IPS-11a (cell line): ENCODE measurements around the gene MT1M.
"Not testable (repeated sequence)": the region's sequence is repeated elsewhere in the genome, so short reads cannot be mapped to it uniquely, and the experiment has no call there.

Experiments
- H3K4me3 ChIP-seq: one replicate; pipeline ENCODE4 v1.5.1; 2013; ENCODE audit warnings: low read depth, low read length, control low read depth

MT1M gene

DNA sequence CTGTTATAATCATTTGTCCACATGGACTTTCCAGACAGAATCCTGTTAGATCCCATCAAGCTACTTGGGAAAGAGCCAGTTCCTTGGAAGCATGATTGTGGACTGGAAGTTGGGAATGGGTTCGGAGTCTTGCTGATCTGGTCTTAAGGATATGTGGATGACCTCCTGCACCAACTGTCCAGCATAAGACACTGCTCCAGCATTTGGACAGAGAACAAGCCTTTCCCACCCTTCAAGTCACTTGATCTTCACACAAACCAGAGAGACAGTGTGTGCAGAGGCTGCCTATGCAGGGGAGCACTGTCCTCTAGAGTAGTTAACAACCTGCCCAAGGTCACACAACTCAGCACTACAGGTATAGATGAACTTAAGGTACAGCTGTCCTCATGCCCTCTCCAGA, 13.4 kb downstream of the MT1M start:
- no peak overlapping the region for H3K4me3 ChIP-seq

DNA sequence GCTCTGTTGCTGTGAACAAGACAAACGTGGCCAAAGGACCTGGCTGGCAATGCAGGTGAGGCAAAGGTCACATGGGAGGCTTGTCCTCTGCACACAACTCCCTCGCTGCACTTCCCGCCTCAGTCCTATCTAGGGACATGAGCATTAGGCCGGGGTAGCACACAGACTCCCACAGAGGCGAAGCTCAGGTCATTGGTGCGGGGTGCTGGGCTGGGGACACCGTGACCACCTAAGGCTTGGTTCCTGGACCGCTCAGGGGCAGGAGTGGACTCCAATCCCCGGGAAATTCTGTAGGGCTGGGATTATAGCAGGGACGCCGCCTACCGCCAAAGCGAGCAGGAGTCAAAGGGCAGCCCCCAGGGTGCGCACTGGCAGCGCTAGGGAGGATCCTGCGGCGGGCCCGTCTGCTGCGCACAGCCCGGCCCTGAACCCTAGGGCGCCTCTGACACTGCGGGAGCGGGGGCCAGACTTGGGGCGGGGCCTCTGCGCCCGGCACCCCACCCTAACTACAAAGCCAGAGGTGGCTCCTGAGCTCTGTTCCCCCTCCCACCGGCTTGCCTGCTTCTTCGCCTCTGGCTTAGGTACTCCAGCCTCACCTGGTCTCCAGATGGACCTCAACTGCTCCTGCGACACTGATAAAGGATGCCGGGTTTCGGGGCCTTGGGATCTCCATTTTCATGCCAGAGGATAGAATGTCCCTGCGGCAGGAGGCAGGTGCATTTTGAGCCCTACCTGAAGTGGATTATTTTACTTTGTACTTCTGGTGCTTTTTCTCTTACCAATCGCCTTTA, 15.4 kb downstream of the MT1M start:
- no peak overlapping the region for H3K4me3 ChIP-seq

DNA sequence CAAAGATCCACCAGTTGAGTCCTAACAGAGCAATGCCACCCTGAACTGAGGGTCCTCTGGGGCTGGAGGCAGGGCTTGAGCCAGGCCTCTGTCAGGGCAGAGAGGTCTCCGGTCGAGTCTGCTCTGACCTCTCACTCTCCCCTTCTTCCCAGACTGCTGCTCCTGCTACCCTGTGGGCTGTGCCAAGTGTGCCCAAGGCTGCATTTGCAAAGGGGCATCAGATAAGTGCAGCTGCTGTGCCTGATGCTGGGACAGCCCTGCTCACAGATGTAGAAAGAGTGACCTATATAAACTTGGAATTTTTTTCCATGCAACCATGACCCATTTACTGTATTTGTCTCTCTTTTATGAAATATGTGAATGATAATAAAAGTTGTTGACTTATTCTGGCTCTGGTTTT, 16.8 kb downstream of the MT1M start:
- H3K4me3 ChIP-seq, result no peak overlapping the region

DNA sequence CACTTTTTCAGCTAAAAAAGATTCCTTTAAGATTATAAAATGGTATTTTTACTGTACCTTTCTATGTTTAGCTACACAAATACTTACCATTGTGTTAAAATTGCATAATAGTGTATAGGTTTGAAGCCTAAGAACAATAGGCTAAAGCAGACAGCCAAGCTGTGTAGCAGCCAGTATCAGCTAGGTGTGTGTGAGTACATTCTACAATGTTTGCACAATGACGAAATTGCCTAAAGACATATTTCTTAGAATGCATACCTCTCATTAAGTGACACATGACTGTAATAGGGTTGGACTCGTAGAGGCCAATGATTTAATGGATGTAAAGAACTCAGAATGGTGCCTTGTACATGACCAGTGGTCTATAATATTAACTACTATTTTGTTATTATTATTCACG, 17.4 kb downstream of the MT1M start:
- H3K4me3 ChIP-seq, result no peak overlapping the region

DNA sequence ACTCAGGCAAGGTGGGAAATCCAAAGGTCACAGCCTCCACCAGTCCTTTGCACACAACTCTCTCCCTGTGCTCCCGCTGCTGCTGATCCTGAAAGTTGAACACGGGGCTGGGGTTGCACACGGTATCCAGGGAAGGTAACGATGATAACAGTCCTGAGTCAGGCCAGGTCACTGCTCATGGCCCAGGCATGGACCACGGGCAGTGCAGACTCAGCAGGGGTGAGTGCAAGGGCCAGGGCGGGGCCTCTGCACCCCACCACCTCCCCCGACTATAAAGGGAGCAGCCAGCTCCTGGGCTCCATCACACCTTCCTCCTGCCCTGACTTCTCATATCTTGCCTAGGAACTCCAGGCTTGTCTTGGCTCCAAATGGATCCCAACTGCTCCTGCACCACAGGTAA, 19.1 kb downstream of the MT1M start, which contains the start of gene MT1B:
TSS of gene MT1B (plus strand) at position 301 of the 400 bp plus-strand sequence. CDS start at position 369, 68 bp downstream.
- no peak within 1 kb of the TSS for H3K4me3 ChIP-seq

DNA sequence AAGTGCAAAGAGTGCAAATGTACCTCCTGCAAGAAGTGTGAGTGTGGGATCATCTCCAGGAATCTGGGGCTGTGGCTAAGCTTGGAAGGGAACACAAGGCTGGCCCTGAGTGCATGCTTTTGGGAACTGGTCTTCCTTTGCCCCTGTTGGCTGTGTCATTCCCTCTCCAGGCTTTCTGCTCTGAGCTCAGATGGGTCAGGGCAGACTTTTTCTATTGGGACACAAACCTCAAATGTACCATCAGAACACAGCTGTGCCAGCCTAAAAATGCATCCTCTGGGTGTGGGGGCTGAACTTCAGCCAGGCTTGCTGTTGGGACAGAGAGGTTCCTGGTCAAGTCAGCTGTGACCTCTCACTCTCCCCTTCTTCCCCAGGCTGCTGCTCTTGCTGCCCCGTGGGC, 20.1 kb downstream of the MT1M start:
- no peak overlapping the region for H3K4me3 ChIP-seq

DNA sequence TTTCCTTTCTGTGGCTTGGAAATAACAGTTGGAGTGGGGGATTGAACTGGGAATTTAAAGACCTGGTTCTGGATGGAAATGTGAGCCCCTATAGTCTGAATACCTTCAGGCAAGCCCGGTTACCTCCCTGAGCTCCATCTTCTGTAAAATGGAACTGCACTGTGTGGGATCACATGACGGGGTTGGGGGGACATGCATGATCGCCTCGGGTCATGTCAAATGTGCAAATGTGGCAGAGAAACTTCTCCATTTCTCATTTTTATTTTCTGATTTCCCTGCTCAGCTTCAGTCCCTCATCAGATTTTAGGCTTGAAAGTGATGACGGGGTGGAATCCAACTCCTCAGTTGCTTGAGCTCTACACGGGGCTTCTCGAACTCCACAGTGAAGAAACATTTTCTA, 20.8 kb downstream of the MT1M start:
- H3K4me3 ChIP-seq, result no peak overlapping the region

DNA sequence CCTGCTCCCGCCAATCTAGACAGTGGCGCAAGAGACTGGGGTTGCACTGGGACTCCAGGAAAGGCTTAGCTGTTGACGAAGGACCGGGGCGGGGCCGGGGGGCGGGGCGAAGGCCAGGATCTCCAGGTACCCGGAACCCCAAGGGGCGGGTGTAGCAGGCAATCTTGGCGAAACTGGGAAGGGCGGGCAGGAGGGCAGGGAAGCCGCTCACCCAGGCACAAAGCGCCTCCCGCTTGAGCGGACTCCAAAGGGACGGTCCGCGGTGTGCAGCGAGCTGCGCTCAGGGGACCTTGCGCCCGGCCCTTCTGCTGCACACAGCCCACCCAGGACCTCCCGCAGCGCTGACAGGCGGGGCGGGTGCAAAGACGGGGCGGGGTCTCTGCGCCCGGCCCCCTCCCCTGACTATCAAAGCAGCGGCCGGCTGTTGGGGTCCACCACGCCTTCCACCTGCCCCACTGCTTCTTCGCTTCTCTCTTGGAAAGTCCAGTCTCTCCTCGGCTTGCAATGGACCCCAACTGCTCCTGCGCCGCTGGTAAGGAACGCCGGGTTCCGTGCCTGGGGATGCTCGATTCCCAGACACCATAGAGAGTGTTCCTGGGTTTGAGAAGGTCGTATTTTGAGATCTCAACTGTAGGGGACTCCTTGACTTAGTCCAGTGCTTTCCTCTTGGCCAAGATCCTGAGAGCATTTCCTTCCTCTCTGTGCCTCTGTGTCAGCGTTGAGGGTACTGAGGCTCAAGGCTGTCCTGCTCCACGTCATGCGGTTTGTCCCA, 25.3 kb downstream of the MT1M start, which contains the start of gene MT1F:
TSS of gene MT1F (plus strand) at position 405 of the 772 bp plus-strand sequence. CDS start at position 505, 100 bp downstream.
- H3K4me3 ChIP-seq, result peak within 1 kb of the TSS; percentile 75

DNA sequence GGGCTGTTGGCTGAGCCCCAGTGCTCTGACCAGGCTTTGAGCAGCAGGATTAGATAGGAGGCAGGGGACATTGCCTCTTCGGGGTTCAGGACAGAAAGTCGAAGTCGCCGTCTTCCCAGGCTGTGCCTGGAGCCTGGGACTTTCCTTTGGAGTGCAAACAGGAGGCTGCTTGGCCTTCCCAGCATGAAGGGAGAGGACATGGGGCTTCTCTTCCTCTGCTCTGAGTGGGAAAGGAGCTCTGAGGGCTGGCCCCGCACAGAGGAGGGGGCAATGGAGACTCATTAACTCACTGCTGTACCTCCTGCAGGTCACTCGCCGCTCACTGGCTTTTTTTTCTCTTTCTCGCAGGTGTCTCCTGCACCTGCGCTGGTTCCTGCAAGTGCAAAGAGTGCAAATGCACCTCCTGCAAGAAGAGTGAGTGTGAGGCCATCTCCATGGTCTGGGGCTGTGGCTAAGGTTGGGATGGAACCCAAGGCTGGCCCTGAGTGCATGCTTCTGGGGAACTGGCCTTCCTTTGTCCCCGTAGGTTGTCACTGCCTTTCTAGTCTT, 25.9 kb downstream of the MT1M start:
- peak overlapping the region; percentile 75 for H3K4me3 ChIP-seq

DNA sequence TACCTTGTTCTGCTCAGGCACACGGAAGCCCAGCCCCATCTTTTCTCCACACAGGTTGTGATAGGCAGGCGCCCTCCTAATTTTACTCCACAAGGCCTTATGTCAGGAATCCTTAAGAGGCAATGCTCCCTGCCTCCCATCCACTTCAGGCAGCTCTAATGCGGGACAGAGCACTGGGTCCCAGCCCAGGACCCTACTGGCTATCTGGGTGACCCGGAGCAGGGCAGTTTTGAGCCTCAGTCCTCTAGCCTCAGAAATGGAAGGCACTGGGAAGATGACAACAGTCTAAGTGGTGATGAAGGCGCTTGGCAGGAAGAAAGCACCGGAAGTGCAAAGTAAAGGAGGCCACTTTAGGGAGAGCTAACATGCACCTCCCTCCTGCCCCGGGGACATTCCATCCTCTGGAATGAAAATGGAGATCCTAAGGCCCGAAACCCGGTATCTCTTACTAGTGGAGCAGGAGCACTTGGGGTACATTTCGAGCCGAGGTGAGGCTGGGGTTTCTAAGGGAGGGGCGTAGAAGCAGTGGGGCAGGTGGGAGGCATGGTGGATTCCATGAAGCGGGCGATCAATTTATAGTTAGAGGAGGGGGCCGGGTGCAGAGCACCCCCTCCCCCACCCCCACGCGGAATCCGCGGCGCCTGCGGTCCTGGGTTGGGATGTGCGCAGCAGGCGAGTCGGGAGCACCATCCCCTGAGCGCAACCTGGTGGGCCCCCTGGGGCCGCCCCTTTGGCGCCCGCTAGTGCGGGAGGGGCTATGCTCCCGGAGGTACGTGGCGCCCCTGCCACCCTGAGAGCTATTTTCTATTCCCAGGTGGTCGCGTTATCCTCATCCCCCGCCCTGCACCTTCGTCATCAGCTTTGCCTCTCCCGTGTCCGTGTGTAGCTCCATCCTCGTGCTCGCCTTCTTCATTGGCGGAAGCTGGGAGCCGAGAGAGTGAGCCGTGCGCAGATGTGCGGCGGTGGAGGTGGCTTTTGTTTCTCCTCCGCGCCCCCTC, 30.2 kb downstream of the MT1M start:
- peak overlapping the region; percentile 45 for H3K4me3 ChIP-seq

DNA sequence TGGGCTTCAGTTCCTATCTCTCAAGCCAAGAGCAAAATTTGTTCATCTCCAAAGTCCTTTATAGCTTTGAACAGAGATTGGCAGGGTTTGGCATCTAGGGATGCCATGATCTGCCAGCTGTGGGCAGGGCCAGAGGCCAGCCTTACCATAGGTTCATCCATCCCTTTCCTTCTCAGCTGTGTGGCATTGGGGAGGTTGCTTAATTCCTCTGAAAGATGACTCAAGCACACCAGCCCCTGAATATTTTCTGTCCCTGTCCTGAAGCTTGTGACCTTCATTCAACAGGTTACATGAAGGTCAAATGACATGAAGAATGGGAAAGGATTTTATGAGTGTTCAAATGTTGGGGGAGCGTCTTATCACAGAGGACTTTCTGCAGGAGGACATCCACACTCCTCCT, 32.0 kb downstream of the MT1M start:
- H3K4me3 ChIP-seq, result no peak overlapping the region

DNA sequence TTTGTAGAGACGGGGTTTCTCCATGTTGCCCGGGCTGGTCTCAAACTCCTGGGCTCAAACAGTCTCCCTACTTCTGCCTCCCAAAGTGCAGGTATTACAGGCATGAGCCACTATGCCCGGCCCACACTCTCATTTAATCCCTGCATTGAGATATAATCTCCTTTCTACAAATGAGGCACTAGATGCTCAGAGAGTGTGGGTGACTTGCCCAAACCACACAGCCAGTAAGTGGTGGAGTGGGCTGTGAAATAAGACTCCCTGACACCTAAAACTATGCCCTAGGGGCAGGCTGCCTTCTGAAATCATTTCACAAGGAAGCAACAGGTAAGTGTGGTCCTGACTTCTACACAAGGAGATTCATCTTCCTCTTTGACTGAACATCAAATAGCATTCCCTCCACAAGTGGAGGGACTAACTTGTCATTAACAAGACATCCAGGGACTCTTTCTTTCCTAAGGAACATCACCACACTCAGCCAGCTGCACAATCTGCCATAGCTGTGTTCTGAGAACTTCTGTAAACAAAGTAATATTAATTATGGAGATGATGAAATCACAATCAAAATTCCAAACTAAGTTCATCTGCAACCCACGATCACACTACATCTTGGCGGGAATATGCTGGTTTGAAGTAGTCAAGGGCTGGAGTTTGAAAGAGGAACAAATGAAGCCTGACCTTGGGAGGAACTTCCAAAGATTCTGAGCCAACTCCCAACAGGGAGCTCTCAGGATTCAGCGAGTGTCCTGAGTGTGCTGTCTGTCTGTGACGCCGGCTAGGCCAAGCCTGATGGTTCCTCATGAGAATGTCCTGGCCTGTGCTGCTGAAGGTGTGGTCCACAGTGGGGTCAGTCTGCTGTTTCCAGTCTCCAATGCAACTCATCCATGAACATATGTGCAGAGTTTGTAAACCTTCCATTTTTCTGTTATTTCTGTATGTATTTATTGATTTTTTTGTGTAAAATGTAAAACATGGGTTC, 33.1 kb downstream of the MT1M start:
- H3K4me3 ChIP-seq, result not testable (repeated sequence)

DNA sequence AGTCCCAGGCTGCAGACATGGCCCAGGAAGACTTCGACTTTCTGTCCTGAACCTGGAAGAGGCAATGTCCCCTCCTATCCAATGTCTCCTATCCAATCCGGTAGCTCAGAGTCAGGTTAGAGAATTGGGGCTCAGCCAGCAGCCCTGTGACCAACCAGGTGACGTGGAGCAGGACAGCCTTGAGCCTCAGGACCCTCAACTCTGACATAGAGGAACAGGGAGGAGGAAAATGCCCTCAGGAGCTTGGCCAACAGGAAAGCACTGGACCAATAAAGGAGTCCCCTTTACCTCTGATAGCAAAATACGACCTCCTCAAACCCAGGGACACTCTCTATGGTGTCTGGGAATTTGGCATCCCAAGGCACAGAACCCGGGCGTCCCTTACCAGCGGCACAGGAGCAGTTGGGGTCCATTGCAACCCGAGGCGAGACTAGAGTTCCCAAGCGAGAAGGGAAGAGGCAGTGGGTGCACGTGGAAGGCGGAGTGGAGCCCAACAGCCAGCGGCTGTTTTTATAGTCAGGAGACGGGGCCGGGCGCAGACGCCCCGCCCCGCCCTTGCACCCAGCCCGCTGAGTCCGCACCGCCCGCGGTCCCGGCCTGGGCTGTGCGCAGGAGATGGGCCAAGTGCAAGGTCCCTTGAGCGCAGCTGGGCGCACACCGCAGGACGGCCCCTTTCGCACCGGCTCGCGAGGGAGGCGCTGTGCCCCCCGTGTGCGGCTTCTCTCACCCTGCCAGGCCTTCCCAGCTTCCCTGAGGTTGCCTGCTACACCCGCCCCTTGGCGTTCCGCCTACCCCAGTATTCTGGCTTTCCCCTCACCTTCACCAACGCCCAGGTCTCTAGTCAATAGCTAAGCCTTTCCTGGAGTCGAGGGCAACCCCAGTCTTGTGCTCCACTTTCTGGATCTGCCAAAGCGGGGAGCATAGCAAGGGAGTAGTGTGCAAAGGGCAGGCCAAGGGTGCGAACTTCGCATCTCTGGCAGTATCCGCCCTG, 35.4 kb downstream of the MT1M start, which contains the start of gene MT1G:
TSS of gene MT1G (minus strand) at position 485 of the 991 bp plus-strand sequence. CDS start at position 413, 72 bp downstream.
- H3K4me3 ChIP-seq, result peak within 1 kb of the TSS; percentile 35

DNA sequence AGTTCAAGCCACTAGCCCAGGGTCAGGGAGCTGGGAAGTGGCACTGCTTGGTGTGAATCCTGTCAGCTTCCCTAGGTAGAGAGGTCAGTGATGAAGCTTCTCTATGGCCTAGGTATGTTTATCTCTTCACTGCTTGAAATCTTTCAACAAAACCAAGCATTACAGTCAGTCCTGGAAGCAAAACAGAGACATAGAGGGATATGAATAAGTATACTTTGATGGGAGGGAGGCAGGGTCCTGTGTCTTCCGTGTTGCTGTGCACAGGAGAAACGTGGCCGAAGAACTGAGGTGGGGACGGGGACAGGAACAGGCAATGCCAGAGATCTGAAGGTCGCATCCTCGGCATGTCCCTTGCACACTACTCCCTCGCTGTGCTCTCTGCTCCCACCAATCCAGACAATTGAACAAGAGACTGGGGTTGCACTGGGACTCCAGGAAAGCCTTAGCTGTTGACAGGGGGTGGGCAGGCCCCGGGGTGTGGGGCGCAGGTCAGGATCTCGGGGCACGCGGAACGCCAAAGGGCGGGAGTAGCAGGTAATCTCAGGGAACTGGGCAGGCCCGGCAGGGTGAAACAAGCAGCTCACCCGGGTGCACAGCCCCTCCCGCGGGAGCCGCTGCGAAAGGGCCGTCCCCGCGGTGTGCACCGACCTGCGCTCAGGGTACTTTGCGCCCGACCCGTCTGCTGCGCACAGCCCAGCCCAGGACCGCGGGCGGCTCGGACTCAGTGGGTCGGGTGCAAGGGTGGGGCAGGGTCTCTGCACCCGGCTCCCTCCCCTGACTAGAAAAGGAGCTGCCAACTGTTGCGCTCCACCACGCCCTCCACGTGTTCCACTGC, 36.8 kb downstream of the MT1M start, which contains the start of gene MT1H:
TSS of gene MT1H (plus strand) at position 810 of the 835 bp plus-strand sequence. CDS start 71 bp downstream, outside the sequence.
- no peak within 1 kb of the TSS for H3K4me3 ChIP-seq

DNA sequence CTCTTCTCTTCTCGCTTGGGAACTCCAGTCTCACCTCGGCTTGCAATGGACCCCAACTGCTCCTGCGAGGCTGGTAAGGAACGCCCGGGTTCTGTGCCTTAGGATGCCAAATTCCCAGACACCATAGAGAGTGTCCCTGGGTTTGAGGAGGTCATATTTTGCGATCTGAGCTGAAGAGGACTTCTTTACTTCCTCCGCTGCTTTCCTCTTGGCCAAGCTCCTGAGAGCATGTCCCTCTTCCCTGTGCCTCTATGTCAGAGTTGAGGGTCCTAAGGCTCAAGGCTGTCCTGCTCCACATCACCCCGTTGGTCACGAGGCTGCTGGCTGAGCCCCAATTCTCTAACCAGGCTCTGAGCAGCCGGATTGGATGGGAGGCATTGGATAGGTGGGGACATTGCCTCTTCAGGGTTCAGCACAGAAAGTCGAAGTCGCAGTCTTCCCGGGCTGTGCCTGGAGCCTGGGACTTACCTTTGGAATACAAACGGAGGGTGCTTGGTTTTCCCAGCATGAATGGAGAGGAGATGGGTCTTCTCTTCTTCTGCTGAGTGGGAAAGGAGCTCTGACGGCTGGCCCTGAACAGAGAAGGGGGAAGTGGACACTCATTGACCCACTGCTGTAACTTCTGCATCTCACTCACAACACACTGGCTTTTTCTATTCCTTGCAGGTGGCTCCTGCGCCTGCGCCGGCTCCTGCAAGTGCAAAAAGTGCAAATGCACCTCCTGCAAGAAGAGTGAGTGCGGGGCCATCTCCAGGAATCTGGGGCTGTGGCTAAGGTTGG, 37.6 kb downstream of the MT1M start:
- H3K4me3 ChIP-seq, result no peak overlapping the region

DNA sequence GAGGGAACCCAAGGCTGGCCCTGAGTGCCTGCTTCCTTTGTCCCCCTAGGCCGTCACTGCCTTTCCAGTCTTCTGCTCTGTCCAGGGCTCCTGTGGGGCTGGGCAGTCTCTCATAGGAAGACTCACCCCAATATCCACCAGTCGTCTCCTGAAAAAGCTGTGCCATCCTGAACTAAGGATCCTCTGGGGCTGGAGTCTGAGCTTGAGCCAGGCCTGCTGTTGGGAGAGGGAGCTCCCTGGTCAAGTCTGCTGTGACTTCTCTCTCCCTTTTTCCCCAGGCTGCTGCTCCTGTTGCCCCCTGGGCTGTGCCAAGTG, 38.1 kb downstream of the MT1M start:
- H3K4me3 ChIP-seq, result no peak overlapping the region
